ENCODE measurements around the gene SLC16A4.

Gene SLC16A4

GRCh38 chr1:110356379-110356778 lies 34.4 kb downstream of the SLC16A4 start:
- Histone ChIP-seq H3K4me1 (ENCODE audit: low read length) (no peaks in the 10 kb centered on the region), H3F3A (ENCODE audit: insufficient read depth, low read length) (no peaks in the 10 kb centered on the region), H2AFZ (ENCODE audit: low read length) (no peak overlapping the region), H3K27me3 (replicated peaks; ENCODE audit: insufficient read depth, low read length) (no peaks in the 10 kb centered on the region), H3K9me3 (replicated peaks; ENCODE audit: insufficient read depth, low read length) (no peaks in the 10 kb centered on the region), H3K4me2 (ENCODE audit: low read depth, low read length) (no peak overlapping the region), H3K9ac (ENCODE audit: low read length) (no peak overlapping the region), H4K20me1 (ENCODE audit: insufficient read depth, low read length) (no peaks in the 10 kb centered on the region), H3K36me3 (replicated peaks; ENCODE audit: insufficient read depth, low read length) (no peaks in the 10 kb centered on the region), H3K27ac (ENCODE audit: low read length) (no peak overlapping the region), H3K9me2 (replicated peaks; ENCODE audit: insufficient read depth, low read length) (no peaks in the 10 kb centered on the region), H3K4me3 (ENCODE audit: low read length) (no peak overlapping the region), H3K79me2 (ENCODE audit: low read length) (peaks cover 36% of the 10 kb centered on the region)
- TF ChIP-seq CTCF (IDR thresholded peaks at IDR 0.05; ENCODE audit: low read length) (no peak), EZH2phosphoT487 (IDR thresholded peaks at IDR 0.05; ENCODE audit: low read length) (no peak), EZH2 (optimal IDR thresholded peaks at IDR 0.05; ENCODE audit: low read depth, low read length) (no peak)
- DNase-seq = no peak

- H3K79me2 ChIP-seq (ENCODE audit: low read length) = peaks cover 42% of the 10 kb centered on the region
- H3K36me3 ChIP-seq (replicated peaks; ENCODE audit: insufficient read depth, low read length) = no peaks in the 10 kb centered on the region
- no peak overlapping the region for H3K9ac ChIP-seq (ENCODE audit: low read length)
- no peak overlapping the region for H3K27ac ChIP-seq (ENCODE audit: low read length)
- H2AFZ ChIP-seq (ENCODE audit: low read length) = no peak overlapping the region
- H3F3A ChIP-seq (ENCODE audit: insufficient read depth, low read length) = no peaks in the 10 kb centered on the region
- TF ChIP-seq CTCF (IDR thresholded peaks at IDR 0.05; ENCODE audit: low read length) (no peak), EZH2phosphoT487 (IDR thresholded peaks at IDR 0.05; ENCODE audit: low read length) (no peak), EZH2 (optimal IDR thresholded peaks at IDR 0.05; ENCODE audit: low read depth, low read length) (no peak)
- no peaks in the 10 kb centered on the region for H3K9me3 ChIP-seq (replicated peaks; ENCODE audit: insufficient read depth, low read length)
- no peaks in the 10 kb centered on the region for H4K20me1 ChIP-seq (ENCODE audit: insufficient read depth, low read length)
- H3K4me2 ChIP-seq (ENCODE audit: low read depth, low read length) = no peak overlapping the region
- no peak overlapping the region for H3K4me3 ChIP-seq (ENCODE audit: low read length)
- H3K27me3 ChIP-seq (replicated peaks; ENCODE audit: insufficient read depth, low read length) = no peaks in the 10 kb centered on the region
- no peak for DNase-seq
- no peaks in the 10 kb centered on the region for H3K4me1 ChIP-seq (ENCODE audit: low read length)
- H3K9me2 ChIP-seq (replicated peaks; ENCODE audit: insufficient read depth, low read length) = no peaks in the 10 kb centered on the region
These were observed 35.5 kb downstream of the SLC16A4 start for GRCh38 chr1:110355321-110355720.

GRCh38 chr1:110350360-110350759 lies 40.5 kb downstream of the SLC16A4 start:
- TF ChIP-seq EZH2 (optimal IDR thresholded peaks at IDR 0.05; ENCODE audit: low read depth, low read length) (no peak), EZH2phosphoT487 (IDR thresholded peaks at IDR 0.05; ENCODE audit: low read length) (no peak), CTCF (IDR thresholded peaks at IDR 0.05; ENCODE audit: low read length) (no peak)
- Histone ChIP-seq H3K9ac (ENCODE audit: low read length) (no peak overlapping the region), H3K27ac (ENCODE audit: low read length) (no peak overlapping the region), H3K4me3 (ENCODE audit: low read length) (no peak overlapping the region), H3K4me2 (ENCODE audit: low read depth, low read length) (no peak overlapping the region), H3F3A (ENCODE audit: insufficient read depth, low read length) (no peaks in the 10 kb centered on the region), H3K9me3 (replicated peaks; ENCODE audit: insufficient read depth, low read length) (no peaks in the 10 kb centered on the region), H3K4me1 (ENCODE audit: low read length) (no peaks in the 10 kb centered on the region), H3K9me2 (replicated peaks; ENCODE audit: insufficient read depth, low read length) (no peaks in the 10 kb centered on the region), H3K36me3 (replicated peaks; ENCODE audit: insufficient read depth, low read length) (no peaks in the 10 kb centered on the region), H2AFZ (ENCODE audit: low read length) (no peak overlapping the region), H4K20me1 (ENCODE audit: insufficient read depth, low read length) (0 out of 2 replicates have a peak, but pooled peaks cover 1% of the 10 kb centered on the region), H3K27me3 (replicated peaks; ENCODE audit: insufficient read depth, low read length) (no peaks in the 10 kb centered on the region), H3K79me2 (ENCODE audit: low read length) (peaks cover 80% of the 10 kb centered on the region)
- no peak for DNase-seq
